IPS DF 19.7 (cell line): ENCODE results near the gene INHBC.
"Not testable (repeated sequence)": the region's sequence is repeated elsewhere in the genome, so short reads cannot be mapped to it uniquely, and the experiment has no call there.

Source experiments
- DNase-seq: peaks from one replicate; pipeline ENCODE4 v3.0.0-alpha.2; 2013; ENCODE audit warnings: low read depth, low spot score

Gene INHBC

GRCh38 chr12:57487055-57487596 is 52.5 kb downstream of the INHBC start:
- DNase-seq = no peak

- peak; percentile 99 for DNase-seq
Observed at GRCh38 chr12:57487597-57488401, 53.2 kb downstream of the INHBC start, which contains the start of gene MARS1. MARS1 (plus strand) TSS chr12:57488068; CDS start chr12:57488091, 23 bp downstream.

DNA sequence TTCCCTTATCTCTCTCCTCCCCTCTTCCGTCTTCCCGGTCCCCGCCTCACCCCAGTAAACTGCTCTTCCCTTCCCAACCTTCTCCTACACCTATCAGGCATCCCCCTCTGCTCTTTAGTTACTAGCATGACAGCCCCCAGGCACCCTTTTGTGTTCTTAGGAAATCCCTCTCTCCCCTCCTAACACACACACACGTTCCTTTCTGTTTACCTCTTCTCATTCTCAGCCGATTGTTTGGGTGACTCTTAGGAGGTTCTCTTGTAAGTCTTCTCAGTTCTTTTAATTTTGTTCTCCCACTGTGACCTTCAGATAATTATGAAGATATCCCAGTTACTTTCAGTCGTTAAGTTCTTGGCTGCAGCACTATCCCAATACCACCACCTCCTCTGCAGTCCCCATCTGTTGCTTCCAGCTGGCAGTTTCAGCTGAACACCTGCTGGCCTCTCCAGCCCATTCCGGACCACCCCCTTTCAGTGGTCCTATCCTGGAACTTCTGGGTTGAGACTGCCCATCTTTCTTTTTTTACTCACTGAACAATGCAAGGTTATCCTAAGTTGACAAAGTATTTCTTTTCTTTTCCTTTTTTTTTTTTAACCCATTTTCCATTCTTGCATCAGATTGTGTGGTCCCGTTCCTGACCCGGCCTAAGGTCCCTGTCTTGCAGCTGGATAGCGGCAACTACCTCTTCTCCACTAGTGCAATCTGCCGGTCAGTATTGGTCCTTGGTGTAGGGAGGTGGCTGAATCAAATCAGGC is 54.0 kb downstream of the INHBC start:
- DNase-seq = no peak

GRCh38 chr12:57489157-57489641 is 54.6 kb downstream of the INHBC start:
- DNase-seq = no peak

DNA sequence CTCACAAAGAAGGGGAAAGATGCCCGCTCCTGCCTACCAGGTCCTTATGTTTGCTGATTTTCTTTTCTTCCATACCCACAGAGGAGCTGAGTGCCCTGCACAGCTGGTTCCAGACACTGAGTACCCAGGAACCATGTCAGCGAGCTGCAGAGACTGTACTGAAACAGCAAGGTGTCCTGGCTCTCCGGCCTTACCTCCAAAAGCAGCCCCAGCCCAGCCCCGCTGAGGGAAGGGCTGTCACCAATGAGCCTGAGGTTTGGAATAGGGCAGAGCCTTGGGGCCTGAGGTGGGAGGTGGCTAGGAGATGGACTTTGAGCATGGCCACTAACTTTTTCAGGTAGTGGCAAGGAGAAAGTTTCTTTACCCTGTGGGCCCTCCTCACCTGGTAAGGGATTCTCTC is 55.5 kb downstream of the INHBC start:
- no peak for DNase-seq

DNA sequence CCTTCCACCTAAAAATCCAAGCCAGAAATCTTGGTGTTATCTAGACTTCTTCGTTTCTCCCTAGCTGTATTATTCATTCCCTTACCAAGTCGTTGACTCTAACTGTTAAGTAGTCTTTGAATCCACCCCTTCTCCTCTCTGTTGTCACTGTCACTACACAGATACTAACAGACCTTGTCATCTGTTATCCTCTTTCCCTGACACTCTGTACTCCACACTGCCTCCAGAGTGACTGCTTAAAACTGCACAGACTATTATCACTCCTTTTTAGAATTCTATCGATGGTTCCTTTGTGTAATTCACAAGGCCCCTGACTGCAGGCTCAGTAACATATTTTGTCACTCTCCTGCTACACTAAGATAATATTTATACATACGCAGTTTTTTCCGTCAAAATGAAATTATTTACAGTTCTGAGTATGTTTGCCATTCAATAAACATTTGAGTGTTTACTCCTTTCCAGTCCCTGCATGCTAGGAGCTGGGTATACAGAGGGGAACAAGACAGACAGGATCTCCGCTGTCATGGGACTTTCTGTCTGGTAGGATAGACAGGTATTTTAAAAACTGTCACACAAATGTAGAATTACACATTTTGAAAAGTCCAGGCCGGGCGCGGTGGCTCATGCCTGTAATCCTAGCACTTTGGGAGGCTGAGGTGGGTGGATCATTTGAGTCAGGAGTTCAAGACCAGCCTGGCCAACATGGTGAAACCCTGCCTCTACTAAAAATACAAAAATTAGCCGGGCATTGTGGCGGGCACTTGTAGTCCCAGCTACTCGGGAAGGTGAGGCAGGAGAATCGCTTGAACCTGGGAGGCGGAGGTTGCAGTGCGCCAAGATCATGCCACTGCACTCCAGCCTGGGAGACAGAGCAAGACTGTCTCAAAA is 57.1 kb downstream of the INHBC start:
- DNase-seq = no peak

GRCh38 chr12:57495051-57495701 is 60.6 kb downstream of the INHBC start:
- not testable (repeated sequence) for DNase-seq

DNA sequence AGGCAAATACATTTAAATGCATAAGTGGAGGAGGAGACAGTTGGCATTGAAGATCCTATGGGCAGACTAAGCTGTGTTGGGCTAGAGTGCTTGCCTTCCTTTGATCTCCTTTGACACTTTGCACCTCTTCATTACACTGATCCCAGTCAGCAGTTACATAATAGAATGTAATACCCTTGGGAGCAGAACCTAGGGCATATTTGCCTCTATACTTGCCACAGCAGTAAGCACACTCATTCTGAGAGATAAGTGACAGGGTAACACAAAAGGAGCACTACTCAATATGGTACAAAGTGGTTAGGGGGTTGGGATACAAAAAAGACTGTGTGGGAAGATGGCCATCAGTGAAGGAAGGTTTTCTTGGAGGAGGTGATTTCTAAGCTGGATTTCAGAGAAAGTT is 62.2 kb downstream of the INHBC start:
- DNase-seq = no peak

DNA sequence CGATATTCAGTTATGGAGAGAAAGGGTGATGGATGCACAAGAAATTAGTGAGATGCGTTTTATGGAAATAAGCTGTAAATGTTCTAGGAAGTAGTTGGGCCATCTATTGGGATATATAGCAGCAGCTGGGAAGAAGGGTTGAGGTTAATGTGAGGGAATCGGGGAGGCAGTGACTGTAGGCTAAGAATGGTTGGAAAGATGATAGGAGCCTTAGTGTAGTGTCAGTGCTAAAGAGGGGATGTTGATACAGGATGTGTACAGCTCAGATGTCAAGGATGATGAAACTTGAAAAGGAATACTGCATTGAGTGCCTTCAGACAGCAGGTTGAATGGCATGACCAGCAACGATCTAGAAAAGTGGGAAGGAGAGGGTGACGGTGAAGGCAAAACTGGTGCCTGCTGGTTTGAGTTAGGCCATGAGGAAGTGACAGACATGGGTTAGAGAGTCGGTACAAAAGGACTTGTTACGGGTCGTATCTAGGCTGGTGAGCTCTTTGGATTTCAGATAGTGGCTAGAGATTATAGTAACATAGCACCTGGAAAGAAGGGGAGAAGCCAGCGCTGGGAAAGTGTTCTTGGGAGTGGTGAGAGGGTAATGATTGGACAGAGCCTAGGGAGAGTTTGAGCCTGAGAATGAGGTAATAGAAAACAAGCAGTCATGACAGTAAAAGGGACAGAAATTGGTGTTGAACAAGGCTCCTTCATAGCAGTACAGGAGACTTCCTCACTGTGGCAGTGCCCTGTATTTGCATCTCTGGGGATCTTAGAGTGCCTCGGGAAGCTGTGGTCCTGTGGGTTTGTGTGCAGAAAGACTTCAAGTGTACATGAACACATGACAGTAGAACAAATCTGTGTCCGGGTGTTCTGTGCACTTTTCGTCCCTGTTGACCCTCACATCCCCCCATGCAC is 62.9 kb downstream of the INHBC start:
- DNase-seq = no peak

DNA sequence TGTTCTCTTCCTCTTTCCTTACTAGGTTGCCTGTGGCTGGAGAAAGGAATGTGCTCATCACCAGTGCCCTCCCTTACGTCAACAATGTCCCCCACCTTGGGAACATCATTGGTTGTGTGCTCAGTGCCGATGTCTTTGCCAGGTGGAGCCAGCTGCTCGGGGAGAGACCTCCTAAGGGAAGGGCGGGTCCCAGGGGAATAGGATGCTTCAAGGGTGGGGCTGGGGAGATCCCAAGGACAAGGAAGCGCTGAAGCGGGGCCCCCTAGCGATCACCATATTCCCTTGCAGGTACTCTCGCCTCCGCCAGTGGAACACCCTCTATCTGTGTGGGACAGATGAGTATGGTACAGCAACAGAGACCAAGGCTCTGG is 63.5 kb downstream of the INHBC start:
- DNase-seq = no peak

DNA sequence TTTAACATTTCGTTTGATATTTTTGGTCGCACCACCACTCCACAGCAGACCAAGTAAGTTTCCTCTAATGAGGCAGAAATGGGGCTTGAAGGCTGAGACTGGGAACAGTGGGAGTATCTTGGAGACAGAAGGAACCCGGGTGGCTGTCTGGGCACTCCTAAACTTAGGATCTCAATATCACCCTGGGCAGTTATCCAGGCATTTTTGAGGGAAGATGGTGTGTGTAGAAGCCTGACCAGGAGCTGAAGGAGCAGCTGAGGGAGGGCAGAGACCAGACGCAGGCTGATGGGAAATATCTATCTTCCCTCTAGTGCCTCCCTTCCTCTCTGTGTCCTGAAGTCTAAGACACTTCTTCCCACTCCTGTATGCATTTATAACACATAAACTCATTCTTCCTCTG is 64.0 kb downstream of the INHBC start:
- no peak for DNase-seq

DNA sequence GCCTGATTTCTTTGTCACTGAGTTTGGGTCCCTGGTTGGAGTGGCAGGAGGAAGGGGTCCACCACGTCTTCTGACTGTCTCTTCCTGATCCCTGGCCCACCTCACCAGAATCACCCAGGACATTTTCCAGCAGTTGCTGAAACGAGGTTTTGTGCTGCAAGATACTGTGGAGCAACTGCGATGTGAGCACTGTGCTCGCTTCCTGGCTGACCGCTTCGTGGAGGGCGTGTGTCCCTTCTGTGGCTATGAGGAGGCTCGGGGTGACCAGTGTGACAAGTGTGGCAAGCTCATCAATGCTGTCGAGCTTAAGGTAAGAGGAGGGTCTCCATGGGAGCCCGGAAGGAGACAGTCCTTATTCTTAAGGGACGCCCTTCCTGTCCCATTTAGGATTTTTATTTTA is 65.6 kb downstream of the INHBC start:
- DNase-seq = no peak
